Heart left ventricle (tissue), 13 donors: ENCODE data around the gene SIVA1.

Experiments used
- CTCF ChIP-seq, 12 donors: fragments of 200-600 bp; sonication (generic) in 4 of 12; IDR thresholded peaks; one replicate each; pipeline versions ENCODE4 v1.5.0 to v1.8.0; 2018 to 2022; ENCODE audit warnings: antibody characterized with exemption in 12 of 12, mild to moderate bottlenecking in 5 of 12
- POLR2A ChIP-seq, 2 donors: fragments of 450-650 bp; IDR thresholded peaks; one replicate each; pipeline ENCODE4 v1.6.1; 2017; ENCODE audit warnings: antibody characterized with exemption in 2 of 2, mild to moderate bottlenecking in 2 of 2, moderate library complexity in 2 of 2
- donor health status: ischemic (EF 13 %, LVEDD 7.1; RV severe dilation, severe dysfunction).
- donor health status: DM: no; HTN: yes; CAD: no.
- donor health status: DM: no; HTN: no; CAD: no.
- donor health status: ischemic (EF 25% LVEDD 6.9; RV normal size, moderate dysfunction).
- donor health status: ischemic (EF 25% LVEDD 5.7; RV mildly dilated, moderate dysfunction).
- donor health status: ischemic (EF 35%, LVEDD 5.7; RV mildly dilated, moderate dysfunction).
- donor health status: nonischemic (EF 11% LVEDD 7.7; RV severe dilation, severe dysfunction).
- donor health status: DM: yes; HTN: yes; CAD: no.
- donor health status: PGD.
- donor health status: ischemic (EF 29% LVEDD 5.4; RV normal size, mild dysfunction).
- donor health status: nonischemic (EF 23%, LVEDD 6.1; RV moderate dilation, normal function).

- no peak for TF ChIP-seq CTCF (IDR thresholded peaks at IDR 0.05)
- TF ChIP-seq POLR2A (IDR thresholded peaks at IDR 0.05) = no peak
Observed at GRCh38 chr14:104734991-104735779, 17.8 kb upstream of the SIVA1 start.
